SU-DHL-6 (cell line): Measurements from ENCODE around the gene AMZ1.

Experiments
- CTCF ChIP-seq: fragments of 200-600 bp; sonication (generic); IDR thresholded peaks from one replicate; pipeline ENCODE4 v1.5.1; 2017; ENCODE audit warnings: antibody characterized with exemption, mild to moderate bottlenecking, low read length, moderate library complexity; ENCODE audit not compliant: insufficient read depth, poor library complexity, severe bottlenecking
- EZH2phosphoT487 ChIP-seq: fragments of 200-600 bp; sonication (generic), shearing (Covaris generic); conservative IDR thresholded peaks from 2 replicates; pipeline ENCODE4 v1.6.1; 2018; ENCODE audit warnings: mild to moderate bottlenecking, antibody characterized with exemption, low read length, moderate library complexity, mixed read lengths

- TF ChIP-seq CTCF (no peak), EZH2phosphoT487 (no peak)
Measured at GRCh38 chr7:2692543-2692942, 4.5 kb downstream of the AMZ1 start.
